ENCODE data around the gene S100A5. TPM values are rescaled to one million over a fixed set of nuclear protein-coding genes. Genes with fewer than 3 reads are reported as not detected.

The S100A5 gene
- total RNA-seq, 1 experiment from 2014 or later = 6.0 TPM

- H3K27me3 ChIP-seq (ENCODE audit: insufficient read depth, low read length) = no peaks in the 10 kb centered on the region
- H3K36me3 ChIP-seq (ENCODE audit: control insufficient read depth in 1 of 2, insufficient read depth in 2 of 2, low read length in 2 of 2) = no peaks in the 10 kb centered on the region
- H3K27ac ChIP-seq (ENCODE audit: low read depth, low read length) = peak overlapping the region; percentile 73
- peak overlapping the region; percentile 57 for H3K9ac ChIP-seq (ENCODE audit: low read length)
- intact Hi-C loops (cut with micrococcal nuclease) = no loop called here
- no peak overlapping the region for H2AFZ ChIP-seq (ENCODE audit: low read depth, low read length, poor library complexity, severe bottlenecking)
- no peaks in the 10 kb centered on the region for H3K79me2 ChIP-seq (ENCODE audit: insufficient read depth, low read length)
- peak; percentile 85 for ATAC-seq
- H4K20me1 ChIP-seq (ENCODE audit: insufficient read depth) = no peaks in the 10 kb centered on the region
- ChIA-PET CTCF (interaction anchor here (0.8 to 1.8 kb wide), 6 partner anchors 9 to 57 kb away, joined by 3 to 10 read pairs (median 4); no protein-coding TSS in a partner anchor), POLR2A (interaction anchor here (0.7 to 1.8 kb wide), 7 partner anchors 9 to 156 kb away, joined by 3 to 10 read pairs (median 4); partner anchors contain the start of genes ILF2 and S100A4), RAD21 (ENCODE audit: low non-redundant PET in 1 of 2, low total read pairs in 2 of 2, uncharacterized antibody in 2 of 2, unreplicated experiment in 2 of 2) (interaction anchor here (0.6 to 1.5 kb wide), 6 partner anchors 51 to 271 kb away, joined by 3 to 6 read pairs (median 4); no protein-coding TSS in a partner anchor)
- TSS peak; percentile 74 for BruUV-seq (replicated peaks)
- H3K4me3 ChIP-seq (replicated peaks in 1 of 2; ENCODE audit: low read depth in 1 of 2, low read length in 2 of 2) = peak overlapping the region in 1 of 2 experiments; percentile 24; a peak in 1 of 4 replicates
- H3K4me1 ChIP-seq (ENCODE audit: control insufficient read depth in 1 of 2, insufficient read depth in 2 of 2, low read length in 2 of 2) = peaks cover 33 to 70% of the 10 kb centered on the region in 2 experiments
- H3K9me3 ChIP-seq (ENCODE audit: control insufficient read depth in 1 of 2, insufficient read depth in 1 of 2, low read depth in 1 of 2, low read length in 2 of 2) = no peaks in the 10 kb centered on the region
- H3K4me2 ChIP-seq (ENCODE audit: low read length) = peak overlapping the region; percentile 72
- peak; percentile 91 for TF ChIP-seq POLR2AphosphoS5 (IDR thresholded peaks at IDR 0.05; ENCODE audit: low read depth, low read length)
- TF ChIP-seq SP1 (IDR thresholded peaks at IDR 0.05; ENCODE audit: low read depth) = peak; percentile 74
- TF ChIP-seq JUND (IDR thresholded peaks at IDR 0.05) = no peak
- TF ChIP-seq EGR1 (IDR thresholded peaks at IDR 0.05; ENCODE audit: low read depth) = no peak
- peak; percentile 94 for TF ChIP-seq CEBPB (IDR thresholded peaks at IDR 0.05; ENCODE audit: low read depth)
- no peak for TF ChIP-seq REST (IDR thresholded peaks at IDR 0.05; ENCODE audit: low read depth)
- TF ChIP-seq CBX3 (IDR thresholded peaks at IDR 0.05; ENCODE audit: low read depth) = 0 out of 2 replicates have a peak, but pooled peaks have one; percentile 41
- TF ChIP-seq ELF1 (IDR thresholded peaks at IDR 0.05; ENCODE audit: borderline replicate concordance, low read depth) = no peak; the same call in 1 of the 2 replicates
- no peak for DNase-seq (ENCODE audit: low read depth, low spot score)
- no peaks in the 10 kb centered on the region for H3K9me2 ChIP-seq (ENCODE audit: insufficient read depth)
These were observed 25.0 kb downstream of the S100A5 start for GRCh38 chr1:153515504-153516394.
